Body of pancreas (tissue), 4 donors: ENCODE measurements around the gene SCP2. TPM values are rescaled to one million over a fixed set of nuclear protein-coding genes. Genes with fewer than 3 reads are reported as not detected.
A peak's percentile ranks its signal among the peaks of the same experiment; 100 is the strongest.

Source experiments
- ATAC-seq: fragments of 150-250 bp; one replicate; pipeline ENCODE4 v1.9.1; 2016
- DNase-seq, 4 donors: peaks; one replicate each; pipeline ENCODE4 v3.0.0-alpha.2; 2019
- H3K27ac ChIP-seq, 4 donors: fragments of 200-600 bp; sonication (generic); 1 replicate in 3 of 4; 2 replicates in 1 of 4; pipeline versions ENCODE4 v1.5.1 to v1.6.1; 2016 to 2019; ENCODE audit warnings: mild to moderate bottlenecking in 1 of 4, mixed read lengths in 1 of 4, moderate library complexity in 1 of 4
- H3K27me3 ChIP-seq, 2 donors: fragments of 200-600 bp; sonication (generic); one replicate each; pipeline ENCODE4 v1.6.0; 2016; ENCODE audit warnings: mild to moderate bottlenecking in 1 of 2
- H3K36me3 ChIP-seq, 2 donors: fragments of 200-600 bp; sonication (generic); replicated peaks in 1 of 2; 2 replicates each; pipeline ENCODE4 v1.5.1; 2016; ENCODE audit warnings: low read depth in 2 of 2; ENCODE audit not compliant: insufficient read depth in 1 of 2
- H3K4me1 ChIP-seq: fragments of 200-600 bp; sonication (generic); one replicate; pipeline ENCODE4 v1.6.0; 2016
- H3K4me3 ChIP-seq, 2 donors: fragments of 200-600 bp; sonication (generic); 1 replicate in 1 of 2; 2 replicates in 1 of 2; pipeline ENCODE4 v1.5.1; 2016 to 2019
- H3K9me3 ChIP-seq, 3 donors: fragments of 200-600 bp; sonication (generic); 1 replicate in 2 of 3; 2 replicates in 1 of 3; pipeline ENCODE4 v1.5.1; 2016
- POLR2A ChIP-seq, 3 donors: fragments of 450-650 bp; IDR thresholded peaks; one replicate each; pipeline ENCODE4 v1.6.1; 2016; ENCODE audit warnings: antibody characterized with exemption in 3 of 3, mild to moderate bottlenecking in 2 of 3
- WGBS, 2 donors: methylation state at CpG; one replicate each; pipeline ENCODE4 v1.1.5; 2017; 5-methylcytosine and 5-hydroxymethylcytosine counted together
- intact Hi-C: fragments of 100-400 bp; cut with DNase I; formaldehyde crosslinking; loops from one replicate; pipeline ENCODE4 v1.15.1; 2023
- total RNA-seq, 2 donors: library from RNA; depleted of rRNA; stranded (reverse); fragments of >200 nt; gene quantifications; one replicate each; pipeline ENCODE4 v1.1.0, GENCODE V29; 2016
- TF ChIP-seq, protein P1 (sequence below), 7 experiments: fragments of 450-650 bp in 4 of 7; fragments of 200-600 bp in 3 of 7; sonication (generic) in 3 of 7; IDR thresholded peaks; one replicate each; pipeline ENCODE4 v1.5.1; 2016 to 2019; ENCODE audit warnings: antibody characterized with exemption in 7 of 7

The SCP2 gene
- total RNA-seq, 2 donors from 2014 or later: 87.4 to 90.3 TPM

DNA sequence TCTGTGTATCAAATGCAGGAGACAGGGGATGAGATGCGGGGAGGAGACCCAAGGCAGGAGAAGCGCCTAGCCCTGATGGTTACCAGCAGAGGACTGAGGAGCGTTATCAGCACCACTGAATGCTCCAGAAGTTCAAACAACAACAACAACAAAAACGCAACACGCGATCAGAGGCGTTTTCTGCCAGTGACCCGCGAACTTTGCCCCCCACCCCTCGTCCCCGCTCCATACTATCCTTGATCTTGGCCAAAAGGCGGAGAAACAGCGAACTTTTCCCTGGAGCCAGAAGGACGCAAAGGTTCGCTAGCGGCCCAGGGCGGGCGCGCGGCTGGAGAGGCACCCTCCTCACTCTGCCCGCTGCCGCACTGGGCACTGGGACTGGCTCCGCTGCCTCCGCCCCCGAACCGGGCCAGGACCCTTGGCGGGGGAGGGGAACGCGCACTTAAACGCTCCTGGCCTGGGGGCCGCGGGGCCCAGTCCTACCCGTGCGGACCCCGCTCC is 6.2 kb upstream of the SCP2 start:
- peaks cover 42% of the 10 kb centered on the region for H3K4me1 ChIP-seq
- WGBS, 2 donors: 7 to 10% methylated on average over 20 to 35 of the region's 35 CpGs
- intact Hi-C loops: no loop called here
- H3K27ac ChIP-seq: peak overlapping the region; percentile 75 to 95 (median 90)
- no peaks in the 10 kb centered on the region for H3K9me3 ChIP-seq
- H3K4me3 ChIP-seq: peak overlapping the region; percentile 61 to 92
- H3K36me3 ChIP-seq: no peaks in the 10 kb centered on the region
- no peaks in the 10 kb centered on the region for H3K27me3 ChIP-seq
- DNase-seq (peak; percentile 34 to 59 (median 50)), ATAC-seq (peak; percentile 50)
- no peak for TF ChIP-seq POLR2A (IDR thresholded peaks at IDR 0.05)
- TF ChIP-seq, protein P1, sequence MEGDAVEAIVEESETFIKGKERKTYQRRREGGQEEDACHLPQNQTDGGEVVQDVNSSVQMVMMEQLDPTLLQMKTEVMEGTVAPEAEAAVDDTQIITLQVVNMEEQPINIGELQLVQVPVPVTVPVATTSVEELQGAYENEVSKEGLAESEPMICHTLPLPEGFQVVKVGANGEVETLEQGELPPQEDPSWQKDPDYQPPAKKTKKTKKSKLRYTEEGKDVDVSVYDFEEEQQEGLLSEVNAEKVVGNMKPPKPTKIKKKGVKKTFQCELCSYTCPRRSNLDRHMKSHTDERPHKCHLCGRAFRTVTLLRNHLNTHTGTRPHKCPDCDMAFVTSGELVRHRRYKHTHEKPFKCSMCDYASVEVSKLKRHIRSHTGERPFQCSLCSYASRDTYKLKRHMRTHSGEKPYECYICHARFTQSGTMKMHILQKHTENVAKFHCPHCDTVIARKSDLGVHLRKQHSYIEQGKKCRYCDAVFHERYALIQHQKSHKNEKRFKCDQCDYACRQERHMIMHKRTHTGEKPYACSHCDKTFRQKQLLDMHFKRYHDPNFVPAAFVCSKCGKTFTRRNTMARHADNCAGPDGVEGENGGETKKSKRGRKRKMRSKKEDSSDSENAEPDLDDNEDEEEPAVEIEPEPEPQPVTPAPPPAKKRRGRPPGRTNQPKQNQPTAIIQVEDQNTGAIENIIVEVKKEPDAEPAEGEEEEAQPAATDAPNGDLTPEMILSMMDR (IDR thresholded peaks at IDR 0.05): no peak

DNA sequence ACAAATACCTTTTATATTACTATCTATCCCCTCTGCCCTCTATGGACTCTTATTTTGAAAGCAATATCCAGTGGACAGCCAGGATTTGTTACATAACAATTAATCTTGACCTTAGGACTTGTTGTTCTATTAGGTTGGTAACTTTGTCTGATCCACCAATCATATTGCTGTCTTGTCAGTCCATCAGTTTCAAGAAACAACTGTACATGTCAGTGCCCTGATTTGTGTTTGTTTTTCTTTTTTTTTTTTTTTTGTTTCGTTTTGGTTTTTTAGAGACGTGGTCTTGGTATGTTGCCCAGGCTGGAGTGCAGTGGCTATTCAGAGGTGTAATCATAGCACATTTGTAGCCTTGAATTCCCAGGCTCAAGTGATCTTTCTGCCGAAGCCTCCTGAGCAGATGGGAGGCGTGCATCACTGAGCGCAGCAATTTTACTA is 1.5 kb upstream of the SCP2 start:
- peak; percentile 79 for ATAC-seq
- Histone ChIP-seq H3K9me3 (no peaks in the 10 kb centered on the region), H3K27ac (peak overlapping the region; percentile 33 to 83 (median 72)), H3K27me3 (no peaks in the 10 kb centered on the region), H3K36me3 (no peaks in the 10 kb centered on the region), H3K4me3 (no peak overlapping the region), H3K4me1 (peaks cover 51% of the 10 kb centered on the region)
- peak; percentile 77 to 79 (median 78) for DNase-seq
- 11 to 25% methylated on average over 5 of the region's 5 CpGs for WGBS, 2 donors
- intact Hi-C loops: no loop called here
- TF ChIP-seq POLR2A (IDR thresholded peaks at IDR 0.05): peak in 2 of 3 donors; percentile 41 to 58
- TF ChIP-seq, protein P1 (IDR thresholded peaks at IDR 0.05): peak in 1 of 7 experiments; percentile 15

DNA sequence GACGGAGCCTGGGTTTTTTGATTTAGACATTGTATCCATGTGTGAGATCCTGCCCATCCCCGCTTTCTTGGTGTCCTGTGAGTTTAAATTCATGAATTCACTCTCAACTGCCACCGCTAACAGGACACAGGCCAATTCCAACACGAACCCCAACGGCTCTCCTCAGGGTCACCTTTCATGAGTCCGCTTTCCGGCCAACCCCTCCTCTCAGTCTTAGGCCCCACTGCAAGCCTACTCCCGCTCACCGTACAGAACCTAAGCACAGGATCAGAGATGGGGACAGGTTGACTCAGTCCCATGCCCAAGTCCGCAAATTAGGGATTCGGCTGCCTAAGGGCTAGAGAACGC is 238 bp upstream of the SCP2 start:
- Histone ChIP-seq H3K27ac (peak overlapping the region; percentile 71 to 83 (median 73)), H3K4me3 (peak overlapping the region; percentile 65 to 78), H3K4me1 (peaks cover 49% of the 10 kb centered on the region), H3K36me3 (no peaks in the 10 kb centered on the region), H3K9me3 (no peaks in the 10 kb centered on the region), H3K27me3 (no peaks in the 10 kb centered on the region)
- DNase-seq (no peak), ATAC-seq (no peak)
- 5 to 10% methylated on average over 9 to 12 of the region's 12 CpGs for WGBS, 2 donors
- TF ChIP-seq POLR2A (IDR thresholded peaks at IDR 0.05): no peak
- TF ChIP-seq, protein P1 (IDR thresholded peaks at IDR 0.05): no peak
- intact Hi-C loops: no loop called here

DNA sequence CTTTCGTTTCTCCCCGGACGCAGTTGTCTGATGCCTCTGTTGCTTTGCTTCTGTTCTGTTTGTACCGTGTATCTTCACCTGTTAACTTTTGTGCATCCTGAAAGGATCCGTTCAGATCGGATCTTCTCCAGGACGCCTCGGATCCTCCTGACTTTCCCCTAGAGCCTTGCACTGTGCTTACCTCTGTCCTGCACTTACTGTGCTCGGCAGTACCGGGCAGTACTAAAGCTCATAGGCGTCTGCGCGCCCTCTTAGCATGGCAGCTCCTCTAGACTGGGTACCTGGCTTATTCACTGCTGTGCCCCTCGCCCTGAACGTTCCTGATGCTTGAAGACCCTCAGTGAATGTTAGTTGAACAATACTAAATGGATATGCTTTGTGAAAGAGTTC is 934 bp downstream of the SCP2 start:
- H3K27me3 ChIP-seq: no peaks in the 10 kb centered on the region
- DNase-seq (peak in 3 of 4 donors; percentile 22 to 36 (median 28)), ATAC-seq (no peak)
- intact Hi-C loops: no loop called here
- 16 to 17% methylated on average over 13 to 15 of the region's 15 CpGs for WGBS, 2 donors
- H3K9me3 ChIP-seq: no peaks in the 10 kb centered on the region
- H3K27ac ChIP-seq: peak overlapping the region in 3 of 4 donors; percentile 71 to 83 (median 74)
- H3K36me3 ChIP-seq: no peaks in the 10 kb centered on the region
- peaks cover 43% of the 10 kb centered on the region for H3K4me1 ChIP-seq
- H3K4me3 ChIP-seq: peak overlapping the region in 1 of 2 donors; percentile 78
- TF ChIP-seq, protein P1 (IDR thresholded peaks at IDR 0.05): no peak
- no peak for TF ChIP-seq POLR2A (IDR thresholded peaks at IDR 0.05)

DNA sequence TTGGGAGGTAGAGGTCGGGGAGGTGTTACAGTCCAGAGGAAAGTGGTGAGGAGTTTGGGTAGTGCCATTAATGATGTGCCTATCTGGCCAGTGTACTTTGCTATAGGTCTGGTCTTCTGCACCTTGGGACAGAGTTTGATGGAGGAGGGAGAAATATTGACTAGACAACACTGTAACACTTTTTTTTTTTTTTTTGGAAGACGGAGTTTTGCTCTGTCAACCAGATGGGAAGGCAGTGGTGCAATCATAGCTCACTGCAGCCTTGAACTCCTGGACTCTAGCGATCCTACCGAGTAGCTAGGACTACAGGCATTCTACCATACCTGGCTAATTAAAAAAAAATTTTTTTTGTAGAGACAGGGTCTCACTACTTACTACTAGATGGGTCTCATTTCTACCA is 1.9 kb downstream of the SCP2 start:
- DNase-seq (no peak), ATAC-seq (no peak)
- Histone ChIP-seq H3K4me1 (peaks cover 43% of the 10 kb centered on the region), H3K36me3 (no peaks in the 10 kb centered on the region), H3K27ac (no peak overlapping the region), H3K27me3 (no peaks in the 10 kb centered on the region), H3K4me3 (no peak overlapping the region), H3K9me3 (no peaks in the 10 kb centered on the region)
- WGBS, 2 donors: 72 to 85% methylated on average over 4 of the region's 4 CpGs
- TF ChIP-seq POLR2A (IDR thresholded peaks at IDR 0.05): no peak
- TF ChIP-seq, protein P1 (IDR thresholded peaks at IDR 0.05): no peak
- intact Hi-C loops: no loop called here
